Measurements from ENCODE around the gene TMEM247. TPM values are rescaled to one million over a fixed set of nuclear protein-coding genes. Genes with fewer than 3 reads are reported as not detected.

TMEM247 gene
- total RNA-seq, 1 donor from 2014 or later: not detected

DNA sequence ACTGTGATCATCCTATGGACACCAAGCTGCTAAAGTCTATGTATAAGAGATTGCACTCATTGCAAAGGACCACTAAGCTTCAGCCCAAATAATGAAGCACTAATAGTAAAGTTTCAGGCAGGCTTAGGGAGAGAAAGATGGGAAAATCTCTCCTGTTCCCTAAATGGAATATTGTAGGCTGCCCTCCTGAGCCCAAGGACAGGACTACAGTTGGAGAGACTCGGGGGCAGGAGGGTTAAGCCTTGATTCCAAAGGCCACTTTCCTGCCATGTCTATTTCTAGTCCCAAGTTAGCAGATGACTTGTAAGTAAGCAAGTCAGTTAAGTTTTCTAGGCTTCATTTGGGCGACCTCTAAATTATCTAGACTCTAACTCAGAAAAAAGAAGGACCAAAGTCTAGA is 9.0 kb downstream of the TMEM247 start:
- no peak for DNase-seq (ENCODE audit: low read depth)

DNA sequence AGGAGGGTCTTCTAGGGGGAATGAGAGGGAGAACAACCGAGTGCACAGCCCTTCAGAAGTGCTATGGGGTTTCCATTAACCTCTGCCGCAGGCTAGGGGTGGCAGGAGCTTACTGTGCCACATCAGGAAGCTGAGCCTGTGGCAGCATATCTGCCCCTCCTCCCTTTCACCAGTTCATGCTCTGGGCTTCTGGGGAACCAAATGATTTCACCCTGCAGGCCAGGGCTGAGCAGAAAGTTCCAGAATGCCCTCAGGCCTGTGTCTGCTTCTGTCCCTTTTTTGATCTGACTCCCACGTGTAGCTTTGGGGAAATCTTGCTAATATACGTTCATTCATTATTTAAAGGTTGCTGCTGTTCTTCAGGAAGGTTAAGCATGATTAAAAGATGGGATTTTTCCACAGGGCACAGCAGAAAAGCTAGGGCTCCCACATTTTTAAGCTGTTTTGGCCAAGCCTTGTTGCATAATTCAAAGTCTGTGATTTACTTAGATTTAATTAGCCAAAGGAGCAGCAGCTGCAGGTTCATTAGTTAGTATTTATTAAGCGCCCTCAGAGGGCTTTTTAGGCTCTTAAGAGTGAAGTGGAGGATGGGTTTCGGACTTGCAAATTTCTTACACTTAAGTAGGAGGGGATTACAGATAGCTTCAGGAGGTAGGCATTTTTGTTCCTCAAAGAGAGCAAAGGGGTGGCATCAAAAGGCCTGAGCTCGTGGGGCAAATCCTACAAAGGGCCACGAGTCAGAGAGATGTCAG is 10.2 kb downstream of the TMEM247 start:
- DNase-seq (ENCODE audit: low read depth): no peak

DNA sequence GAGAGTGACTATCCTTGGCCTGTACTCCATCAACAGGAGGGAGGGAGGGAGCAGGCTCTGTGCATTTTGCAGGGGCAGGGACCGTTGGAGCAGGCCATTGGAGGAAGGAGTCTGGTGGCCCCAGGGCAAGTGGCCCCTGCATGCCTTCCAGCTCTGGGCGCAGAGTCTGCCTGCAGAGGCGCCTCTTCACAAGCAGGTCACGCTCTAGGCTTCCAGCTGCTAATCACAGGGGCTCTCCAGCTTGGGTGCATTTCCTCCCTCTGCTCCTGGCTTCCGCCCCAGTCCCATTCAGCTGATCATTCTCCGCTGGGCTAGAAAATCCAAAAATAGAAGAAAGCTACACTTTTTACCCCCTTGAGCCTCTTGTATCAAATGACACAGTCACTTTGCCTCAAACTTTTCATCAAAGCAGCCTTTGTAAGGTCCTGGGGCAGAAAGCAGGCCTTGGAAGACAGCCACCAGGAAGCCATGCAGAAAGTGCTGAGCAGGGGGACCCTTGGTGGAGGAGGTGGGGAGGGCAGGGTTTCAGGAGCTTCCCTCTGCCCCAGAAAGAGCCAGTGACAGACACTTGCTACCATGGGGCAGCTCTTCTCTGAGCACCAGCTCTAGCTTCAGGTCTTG is 11.3 kb downstream of the TMEM247 start:
- no peak for DNase-seq (ENCODE audit: low read depth)

DNA sequence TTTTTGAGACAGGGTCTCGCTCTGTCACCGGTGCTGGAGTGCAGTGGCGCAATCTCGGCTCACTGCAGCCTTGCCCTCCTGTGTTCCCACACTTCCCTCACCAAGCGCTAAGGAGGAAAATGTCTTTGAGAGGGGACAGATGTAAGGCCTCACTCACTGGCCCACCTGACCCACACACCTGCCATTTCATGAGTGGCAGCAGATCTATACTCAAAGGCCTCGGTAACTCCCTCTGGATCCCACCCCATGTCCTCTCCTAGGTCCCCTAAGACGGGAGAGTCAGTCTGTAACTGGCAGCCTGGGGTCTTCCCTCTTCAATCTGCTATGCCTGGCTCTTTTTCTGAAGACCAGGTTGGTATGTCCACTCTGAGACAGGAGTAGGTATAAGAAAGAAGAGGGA is 12.9 kb downstream of the TMEM247 start:
- no peak for DNase-seq (ENCODE audit: low read depth)

DNA sequence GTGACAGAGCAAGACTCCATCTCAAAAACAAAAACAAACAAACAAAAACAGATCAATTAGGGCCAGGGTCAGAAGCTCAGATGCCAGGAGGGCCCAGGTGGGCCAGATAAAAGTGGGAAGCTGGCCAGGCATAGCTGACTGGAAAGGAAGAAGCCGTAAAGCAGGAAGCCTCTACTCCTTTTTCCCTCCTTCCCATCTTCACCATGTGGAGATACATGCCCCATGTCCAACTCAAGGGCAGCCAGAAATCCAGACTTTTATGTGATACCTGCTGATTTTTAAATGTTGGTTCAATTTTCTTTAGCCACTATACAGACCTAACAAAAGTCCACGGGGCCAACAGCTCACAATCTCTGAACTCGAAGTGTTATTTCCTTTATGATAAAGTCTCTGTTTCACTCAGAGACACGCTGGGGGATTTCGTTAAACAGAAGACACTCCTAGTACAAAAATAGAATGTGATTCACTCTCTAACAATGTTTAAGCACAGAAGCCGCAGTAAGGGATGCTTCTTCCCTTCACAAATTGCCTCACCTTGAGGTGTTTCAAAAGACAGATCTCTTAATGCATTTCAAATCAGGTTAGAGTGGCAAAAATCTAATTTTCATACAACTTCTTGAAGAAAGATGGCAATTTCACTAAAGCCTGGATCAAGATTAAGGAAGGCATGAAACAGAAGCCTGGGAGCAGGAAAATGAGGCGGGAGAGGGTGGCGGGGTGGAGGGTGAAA is 14.0 kb downstream of the TMEM247 start:
- peak; percentile 46 for DNase-seq (ENCODE audit: low read depth)

DNA sequence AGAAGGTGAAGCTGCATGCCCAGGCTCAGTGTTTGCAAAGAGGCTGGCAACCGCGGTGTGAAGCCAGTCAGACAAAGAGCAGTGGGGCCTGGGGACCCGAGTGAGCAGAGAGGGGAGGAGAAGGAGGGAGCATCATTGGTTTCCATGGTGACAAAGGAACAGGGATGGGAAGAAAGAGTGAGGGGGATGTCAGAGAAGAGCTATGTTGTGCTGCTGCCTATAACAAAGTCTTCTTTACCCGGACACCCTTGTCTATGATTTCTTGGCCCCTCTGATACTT is 14.5 kb downstream of the TMEM247 start:
- no peak for DNase-seq (ENCODE audit: low read depth)

DNA sequence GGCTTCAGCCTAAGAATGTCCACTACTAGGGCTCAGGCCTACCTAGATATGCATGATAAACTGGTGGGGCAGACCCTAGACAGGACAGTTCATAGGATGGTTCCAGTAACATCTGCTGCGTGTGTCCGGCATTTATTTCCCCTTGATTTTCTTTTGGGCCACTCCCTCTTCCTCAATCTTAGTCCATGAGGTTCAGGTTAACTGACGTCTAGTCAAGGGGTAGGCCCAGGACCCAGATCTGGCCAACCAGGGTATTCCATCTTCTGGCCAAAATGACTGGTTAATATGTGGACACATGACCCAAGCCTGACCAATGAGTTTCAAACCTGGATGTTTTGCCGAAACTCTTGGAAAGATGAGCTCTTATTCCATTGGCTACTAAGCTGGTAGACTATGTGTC is 15.2 kb downstream of the TMEM247 start:
- DNase-seq (ENCODE audit: low read depth): no peak

DNA sequence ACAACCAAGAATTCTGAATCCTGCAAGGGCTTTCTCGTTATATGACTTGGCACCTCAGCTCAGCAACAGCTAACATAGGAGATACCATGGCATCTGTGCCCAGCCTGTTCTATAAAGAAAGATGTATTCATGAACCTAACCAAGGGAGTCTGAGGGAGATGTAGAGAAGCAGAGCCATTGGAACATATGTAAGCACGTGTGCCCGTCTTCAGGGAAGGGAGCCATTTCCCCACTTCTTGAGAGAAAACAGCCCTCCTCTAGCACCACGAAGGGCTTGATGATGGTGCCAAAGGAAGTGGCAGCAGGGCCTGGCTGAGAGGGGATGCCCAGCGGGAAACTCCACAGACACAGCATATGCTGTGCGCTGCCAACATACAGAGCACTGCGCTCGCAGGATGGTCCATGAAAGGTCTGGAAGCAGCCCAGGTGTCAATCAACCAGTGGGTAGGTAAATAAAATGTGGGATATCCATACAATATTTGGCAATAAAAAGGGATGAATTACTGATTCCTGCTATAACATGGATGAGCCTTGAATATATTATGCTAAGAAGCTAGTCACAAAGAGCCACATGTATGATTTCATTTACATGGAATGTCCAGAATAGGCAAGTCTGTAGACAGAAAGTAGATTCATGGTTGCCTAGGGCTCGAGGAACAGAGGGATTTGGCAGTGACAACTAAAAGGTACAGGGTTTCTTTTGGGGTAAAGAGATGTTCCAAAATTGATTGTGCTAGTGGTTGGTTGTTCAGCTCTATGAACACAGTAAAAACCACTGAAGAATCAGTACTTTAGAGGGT is 16.1 kb downstream of the TMEM247 start:
- no peak for DNase-seq (ENCODE audit: low read depth)

DNA sequence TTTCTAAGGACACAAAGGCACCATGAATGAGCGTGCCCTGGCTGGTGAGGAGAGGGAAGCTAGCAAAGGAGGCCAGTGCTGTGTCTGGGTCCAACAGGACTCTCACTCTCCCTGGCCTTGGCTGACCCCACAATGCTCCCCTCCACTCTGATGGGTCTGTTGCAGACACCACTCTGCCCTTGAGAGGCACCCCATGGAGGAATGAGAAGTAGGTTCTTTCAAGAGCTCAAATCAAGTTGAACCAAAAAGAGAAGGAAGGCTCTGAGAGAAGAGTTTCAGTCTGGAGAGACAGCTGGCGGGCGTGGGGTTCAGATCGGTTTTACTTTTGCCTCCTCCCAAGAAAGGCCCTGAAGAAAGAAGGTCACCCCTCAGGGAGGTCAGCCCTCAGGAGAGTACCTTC is 18.4 kb downstream of the TMEM247 start:
- no peak for DNase-seq (ENCODE audit: low read depth)

DNA sequence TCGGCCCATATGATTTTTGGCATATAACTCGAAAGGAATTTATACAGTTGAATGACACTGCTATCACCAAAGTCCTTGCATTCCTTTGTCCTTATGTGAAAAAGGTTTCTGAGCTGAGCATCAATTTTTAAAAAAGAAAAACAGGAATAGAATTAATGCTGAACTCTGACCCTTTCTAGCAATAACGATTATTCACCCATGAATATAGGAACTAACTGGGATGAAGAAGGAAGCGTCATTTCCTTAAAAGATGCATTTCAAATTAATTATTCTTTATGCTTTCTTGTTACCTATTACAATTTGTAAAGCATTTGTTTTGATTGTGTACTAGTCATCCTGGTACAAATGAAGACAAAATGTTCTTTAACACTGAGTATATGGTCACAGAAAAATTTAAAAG is 19.3 kb downstream of the TMEM247 start:
- DNase-seq (ENCODE audit: low read depth): no peak

DNA sequence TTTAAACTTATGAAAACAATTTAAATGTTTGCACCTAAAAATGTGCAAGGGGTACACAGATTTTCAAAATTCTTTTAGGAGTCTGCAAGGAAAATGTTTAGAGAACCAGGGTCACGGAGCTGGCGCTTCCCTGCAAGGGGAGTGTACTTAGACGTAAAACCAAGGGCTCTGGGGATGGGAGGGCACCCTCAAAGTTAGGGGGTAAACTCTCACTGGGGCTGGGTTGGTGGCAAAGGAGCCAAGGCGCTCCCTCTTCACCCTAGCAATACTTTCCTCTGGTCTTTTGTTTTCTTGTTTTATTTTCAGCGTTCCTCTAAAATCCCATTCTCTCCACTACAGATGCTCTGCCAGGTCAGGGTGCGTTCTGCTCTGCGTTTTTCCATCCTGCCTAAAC is 20.0 kb downstream of the TMEM247 start:
- DNase-seq (ENCODE audit: low read depth): no peak

DNA sequence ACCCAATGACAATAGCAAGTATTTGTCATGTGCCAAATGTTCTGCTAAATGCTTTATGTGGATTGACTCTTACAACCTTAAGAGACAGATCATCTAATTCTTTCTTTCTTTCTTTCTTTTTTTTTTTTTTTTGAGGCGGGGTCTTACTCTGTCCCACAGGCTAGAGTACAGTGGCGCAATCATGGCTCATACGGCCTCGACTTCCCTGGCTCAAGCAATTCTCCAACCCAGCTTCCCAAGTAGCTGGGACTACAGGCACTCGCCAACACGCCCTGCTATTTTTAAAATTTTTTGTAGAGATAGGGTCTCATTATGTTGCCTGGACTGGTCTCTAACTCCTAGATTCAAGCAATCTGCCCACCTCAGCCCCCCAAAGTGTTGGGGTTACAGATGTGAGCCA is 21.4 kb downstream of the TMEM247 start:
- DNase-seq (ENCODE audit: low read depth): no peak

DNA sequence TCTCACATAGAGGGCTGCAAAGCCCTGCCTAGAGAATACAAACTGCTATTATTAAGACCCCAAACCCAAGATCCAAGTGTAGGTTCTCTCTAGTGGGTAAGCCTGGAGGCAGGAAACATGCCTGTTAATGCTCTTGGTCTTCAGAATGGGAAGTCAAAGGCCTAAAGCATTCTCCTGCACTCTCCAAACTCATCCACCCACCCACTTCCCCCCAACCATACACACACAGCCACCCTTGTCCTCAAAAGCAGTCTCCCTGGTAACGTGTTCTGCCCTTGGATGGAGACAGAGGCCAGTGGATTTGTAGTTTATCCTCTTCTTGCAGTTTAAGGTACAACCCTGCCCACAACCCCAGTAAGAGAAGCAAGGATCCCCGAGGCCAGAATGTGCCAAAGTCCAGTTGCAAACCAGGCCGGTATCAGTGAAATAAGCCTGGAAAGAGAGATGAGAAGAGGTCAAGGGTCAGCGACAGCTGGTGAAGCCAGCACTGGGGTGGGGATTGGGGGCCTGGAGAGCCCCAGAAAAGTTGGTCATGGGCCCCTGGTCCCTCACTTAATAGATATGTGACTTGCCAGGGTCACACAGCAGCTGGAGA is 23.0 kb downstream of the TMEM247 start:
- no peak for DNase-seq (ENCODE audit: low read depth)

DNA sequence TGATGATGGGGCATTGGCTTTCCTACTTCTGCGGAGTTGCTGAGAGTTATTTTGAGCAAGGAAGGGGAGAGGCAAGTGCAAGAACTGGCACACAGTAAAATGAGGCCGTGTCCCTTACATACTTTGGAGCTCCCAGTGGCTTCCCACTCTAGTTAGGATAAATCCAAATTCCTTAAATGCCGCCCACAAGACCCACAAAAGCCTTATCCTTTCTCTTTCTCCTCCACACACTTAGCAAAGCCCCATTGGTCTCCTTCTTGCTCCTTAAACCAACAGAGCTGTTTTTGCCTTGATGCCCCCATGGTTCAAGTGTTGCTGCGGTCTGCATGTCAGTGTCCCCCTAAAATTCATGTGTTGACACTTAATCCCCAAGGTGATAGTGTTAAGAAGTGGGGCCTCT is 24.3 kb downstream of the TMEM247 start:
- no peak for DNase-seq (ENCODE audit: low read depth)

DNA sequence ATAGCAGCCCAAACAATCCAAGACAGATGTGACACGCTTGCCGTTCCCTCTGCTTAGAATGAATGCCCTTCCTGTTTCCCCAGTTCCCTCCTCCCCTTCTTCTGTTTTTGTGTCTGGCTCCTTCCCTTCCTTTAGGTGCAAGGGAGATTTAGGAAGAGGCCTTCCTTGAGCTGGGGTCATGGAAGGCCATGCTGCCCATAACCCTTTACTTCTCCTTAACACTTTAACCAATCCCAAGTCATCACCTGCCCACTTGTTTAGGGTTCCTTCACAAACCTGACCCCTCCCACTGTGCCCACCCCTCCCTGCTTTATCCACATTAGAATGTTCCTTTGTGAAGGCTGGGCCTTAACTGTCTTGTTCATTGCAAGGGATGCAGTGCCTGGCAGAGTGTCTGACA is 24.9 kb downstream of the TMEM247 start:
- DNase-seq (ENCODE audit: low read depth): no peak

DNA sequence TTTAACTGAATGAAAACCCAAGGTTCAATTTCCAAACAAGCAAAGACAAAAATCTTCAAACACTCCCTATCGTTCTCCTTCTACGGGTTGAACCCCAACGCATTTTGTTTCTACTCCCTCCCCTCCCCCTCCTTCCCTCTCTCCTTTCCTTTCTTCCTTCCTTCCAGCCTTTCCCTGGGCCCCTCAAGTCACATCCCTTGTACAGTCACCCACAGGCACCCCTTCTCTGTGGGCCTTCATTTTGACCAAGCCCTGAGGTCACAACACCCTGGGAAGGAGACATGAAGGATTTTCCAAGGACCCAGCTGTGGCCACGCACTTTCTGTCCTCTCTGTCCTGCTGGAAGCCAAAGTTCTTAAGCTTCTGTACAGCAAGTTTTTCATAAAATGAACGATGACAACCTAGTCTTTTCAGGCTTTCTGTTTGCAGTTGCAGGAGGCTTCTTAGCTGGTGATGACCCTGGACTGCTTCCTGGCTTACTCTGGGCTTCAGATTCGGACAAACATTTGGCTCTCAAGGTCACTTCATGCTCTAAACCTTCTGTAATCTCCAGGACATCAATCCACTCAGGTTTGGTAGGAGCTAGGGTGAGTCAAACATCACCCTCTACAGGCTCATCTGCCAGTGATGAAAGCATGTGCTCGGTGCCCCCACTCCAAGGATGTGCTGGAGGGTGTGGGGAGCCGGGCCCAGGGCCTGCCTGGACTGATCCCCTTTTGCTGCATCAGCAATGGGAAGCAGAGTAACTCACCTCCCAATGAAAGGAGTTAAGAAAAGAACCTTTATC is 25.5 kb downstream of the TMEM247 start:
- DNase-seq (ENCODE audit: low read depth): no peak

DNA sequence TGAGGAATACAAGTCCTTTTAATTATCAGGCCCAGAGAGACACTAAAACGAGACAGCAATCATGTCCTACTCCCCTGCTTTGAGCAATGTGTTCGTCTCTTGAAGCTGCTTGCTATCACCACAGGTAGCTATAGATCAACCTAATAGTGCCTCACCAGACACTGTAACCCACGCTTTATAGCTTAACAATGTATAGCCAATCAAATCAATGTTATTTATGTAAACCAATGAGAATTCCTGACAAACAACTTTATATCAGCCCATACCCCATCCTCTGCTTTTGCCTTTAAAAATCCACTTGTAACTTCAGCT is 26.1 kb downstream of the TMEM247 start:
- DNase-seq (ENCODE audit: low read depth): no peak

DNA sequence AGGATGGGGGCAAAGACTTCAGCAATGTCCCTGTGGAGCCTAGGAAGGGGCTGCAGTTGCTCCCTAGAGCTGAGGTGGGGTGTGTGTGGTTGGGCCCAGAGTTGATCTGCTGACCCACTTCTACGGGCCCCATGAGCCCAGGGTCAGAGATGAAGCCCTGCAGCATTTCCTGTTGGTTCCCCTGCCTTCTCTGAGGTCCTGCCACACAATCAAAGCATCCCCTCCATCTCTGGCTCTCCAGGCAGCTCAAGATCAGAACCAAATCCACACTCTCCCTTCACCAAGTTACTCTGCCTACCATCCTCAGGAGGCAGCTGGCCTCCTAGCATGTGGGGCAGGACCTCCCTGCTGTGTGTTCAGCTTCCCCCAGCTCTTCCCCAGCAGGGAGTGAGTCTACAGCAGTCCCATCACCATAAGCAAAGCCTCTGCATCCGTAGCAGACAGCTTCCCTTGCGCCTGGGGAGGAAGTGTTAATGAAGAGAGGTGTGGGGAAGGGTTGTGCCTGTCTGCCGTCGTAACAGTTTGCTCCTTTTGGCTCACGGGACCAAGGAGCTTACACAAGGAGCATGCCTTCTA is 26.9 kb downstream of the TMEM247 start:
- DNase-seq (ENCODE audit: low read depth): no peak

DNA sequence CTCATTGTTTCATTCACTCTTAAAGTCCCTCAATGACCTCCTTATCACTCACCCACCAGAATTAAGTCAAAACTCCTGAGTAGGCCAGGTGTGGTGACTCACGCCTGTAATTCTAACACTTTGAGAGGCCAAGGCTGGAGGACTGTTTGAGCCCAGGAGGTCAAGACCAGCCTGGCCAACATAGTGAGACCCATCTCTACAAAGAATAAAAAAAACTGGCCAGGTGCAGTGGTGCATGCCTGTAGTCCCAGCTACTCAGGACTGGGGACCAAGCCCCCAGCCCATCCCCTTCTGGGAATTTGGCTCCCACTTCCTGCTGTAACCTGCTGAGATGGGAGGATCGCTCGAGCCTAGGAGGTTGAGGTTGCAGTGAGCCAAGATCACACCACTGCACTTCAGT is 28.9 kb downstream of the TMEM247 start:
- no peak for DNase-seq (ENCODE audit: low read depth)

DNA sequence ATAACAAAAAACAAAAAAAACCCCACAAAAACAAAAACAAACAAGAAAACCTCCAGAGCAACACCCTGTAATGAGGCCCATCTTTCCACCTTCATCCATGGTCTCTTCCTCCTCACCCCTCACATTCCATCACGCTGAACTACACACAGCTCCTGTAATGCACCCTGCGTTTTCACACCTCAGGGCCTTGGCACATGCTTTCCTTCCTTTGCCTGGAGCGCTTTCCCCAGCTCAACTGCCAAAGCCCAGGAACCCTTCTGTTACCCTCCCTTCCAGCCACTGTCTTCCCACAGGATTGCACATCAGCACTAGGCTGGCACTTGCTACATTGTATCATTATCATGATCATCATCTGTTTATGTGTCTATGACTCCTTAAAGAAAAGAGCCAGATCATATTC is 29.4 kb downstream of the TMEM247 start:
- DNase-seq (ENCODE audit: low read depth): no peak

DNA sequence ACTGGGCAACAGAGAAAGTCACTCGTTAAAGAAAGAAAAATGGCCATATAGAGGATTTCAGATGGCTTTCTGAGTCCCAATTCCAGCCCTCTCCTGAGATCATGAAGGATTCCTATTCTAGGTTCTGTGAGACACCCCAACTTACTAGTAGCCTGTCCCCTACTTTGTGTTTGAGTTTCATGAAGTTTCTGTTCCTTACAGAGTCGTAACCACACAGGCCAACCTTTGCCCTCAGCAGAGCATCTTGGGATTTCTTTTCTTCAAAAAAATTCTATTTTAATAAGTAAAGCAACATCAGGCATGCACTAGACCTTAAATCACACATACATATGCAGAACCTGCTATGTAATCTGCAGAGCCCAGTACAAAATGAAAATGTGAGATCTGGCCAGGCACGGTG is 30.4 kb downstream of the TMEM247 start:
- DNase-seq (ENCODE audit: low read depth): no peak
